Panc1 (cell line): ENCODE measurements around the gene NBDY.

Source experiments
- CTCF ChIP-seq: fragments of 450-650 bp; IDR thresholded peaks from 2 replicates; pipeline ENCODE4 v1.5.1; 2017; ENCODE audit warnings: mild to moderate bottlenecking
- POLR2AphosphoS5 ChIP-seq: IDR thresholded peaks from 2 replicates; pipeline ENCODE4 v1.6.1; 2012; ENCODE audit warnings: mild to moderate bottlenecking, low read depth, low read length, moderate library complexity
- REST ChIP-seq, 2 experiments: IDR thresholded peaks; 2 replicates each; pipeline ENCODE4 v1.6.1; 2011 to 2012; ENCODE audit warnings: low read depth in 2 of 2, control low read depth in 1 of 2, low read length in 1 of 2, mild to moderate bottlenecking in 1 of 2, moderate library complexity in 1 of 2; ENCODE audit not compliant: insufficient read depth in 1 of 2
- SIN3A ChIP-seq: IDR thresholded peaks from 2 replicates; pipeline ENCODE4 v1.6.1; 2012; ENCODE audit warnings: low read depth, mild to moderate bottlenecking, low read length, moderate library complexity, borderline replicate concordance; ENCODE audit not compliant: insufficient read depth
- TCF7L2 ChIP-seq: IDR thresholded peaks from 2 replicates; pipeline ENCODE4 v1.6.1; 2011; ENCODE audit warnings: mild to moderate bottlenecking, low read depth, low read length, inconsistent platforms

GRCh38 chrX:56784666-56785065 is 55.6 kb downstream of the NBDY start:
- TF ChIP-seq CTCF (no peak), TCF7L2 (no peak), POLR2AphosphoS5 (no peak), REST (IDR thresholded peaks at IDR 0.05; ENCODE audit: insufficient read depth in 1 of 2, low read depth in 2 of 2, low read length in 1 of 2) (no peak), SIN3A (no peak)
